ENCODE measurements around the gene CPEB4.

GRCh38 chr5:173850659-173851058 lies 37.5 kb upstream of the CPEB4 start:
- no peak for TF ChIP-seq EZH2phosphoT487 (IDR thresholded peaks at IDR 0.05; ENCODE audit: low read depth)
- no peak for TF ChIP-seq CTCF (IDR thresholded peaks at IDR 0.05; ENCODE audit: low read depth, low read length)

All from OCI-LY3 (cell line).